Fibroblast of villous mesenchyme (primary cell): ENCODE measurements around the gene NFYB. TPM values are rescaled to one million over a fixed set of nuclear protein-coding genes. Genes with fewer than 3 reads are reported as not detected.

Source experiments
- DNase-seq: peaks from one replicate; pipeline ENCODE4 v3.0.0-alpha.2; 2010; ENCODE audit warnings: low read depth
- H3K4me3 ChIP-seq: 2 replicates; pipeline ENCODE4 v1.5.1; 2011; ENCODE audit warnings: low read depth, mild to moderate bottlenecking, low read length
- small RNA-seq: library from RNA; depleted of rRNA; stranded (forward); fragments of <200 nt; gene quantifications from one replicate; pipeline ENCODE3, GENCODE V24; 2012
- total RNA-seq: library from RNA; depleted of rRNA; stranded (reverse); fragments of >200 nt; gene quantifications from 2 replicates; pipeline ENCODE4 v1.2.3, GENCODE V29; 2012
- TF ChIP-seq, protein P1 (sequence below): IDR thresholded peaks from 2 replicates; pipeline ENCODE4 v1.5.1; 2012; ENCODE audit warnings: low read depth, mild to moderate bottlenecking, low read length; ENCODE audit not compliant: insufficient read depth

Gene NFYB
- total RNA-seq, 1 donor = 28.5 TPM

DNA sequence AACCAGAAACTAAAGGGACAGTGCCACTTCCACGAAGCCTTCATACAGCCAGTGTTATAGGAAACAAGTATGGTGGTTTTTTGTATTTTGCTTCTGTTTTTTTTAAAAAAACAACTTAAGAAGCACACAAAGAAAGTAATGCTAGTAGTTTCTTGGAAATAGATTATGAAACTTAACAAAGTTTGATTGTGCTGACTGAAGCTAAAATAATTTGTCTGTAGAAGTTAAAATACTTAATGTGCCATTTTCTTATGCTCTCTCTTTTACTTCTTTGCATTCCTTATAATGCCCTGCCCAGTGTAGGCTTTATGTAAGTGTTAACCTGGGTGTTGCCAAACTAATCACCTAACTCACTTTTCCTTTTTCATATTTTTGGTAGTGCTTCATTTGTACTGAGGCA lies 57.2 kb downstream of the NFYB start:
- TF ChIP-seq, protein P1, sequence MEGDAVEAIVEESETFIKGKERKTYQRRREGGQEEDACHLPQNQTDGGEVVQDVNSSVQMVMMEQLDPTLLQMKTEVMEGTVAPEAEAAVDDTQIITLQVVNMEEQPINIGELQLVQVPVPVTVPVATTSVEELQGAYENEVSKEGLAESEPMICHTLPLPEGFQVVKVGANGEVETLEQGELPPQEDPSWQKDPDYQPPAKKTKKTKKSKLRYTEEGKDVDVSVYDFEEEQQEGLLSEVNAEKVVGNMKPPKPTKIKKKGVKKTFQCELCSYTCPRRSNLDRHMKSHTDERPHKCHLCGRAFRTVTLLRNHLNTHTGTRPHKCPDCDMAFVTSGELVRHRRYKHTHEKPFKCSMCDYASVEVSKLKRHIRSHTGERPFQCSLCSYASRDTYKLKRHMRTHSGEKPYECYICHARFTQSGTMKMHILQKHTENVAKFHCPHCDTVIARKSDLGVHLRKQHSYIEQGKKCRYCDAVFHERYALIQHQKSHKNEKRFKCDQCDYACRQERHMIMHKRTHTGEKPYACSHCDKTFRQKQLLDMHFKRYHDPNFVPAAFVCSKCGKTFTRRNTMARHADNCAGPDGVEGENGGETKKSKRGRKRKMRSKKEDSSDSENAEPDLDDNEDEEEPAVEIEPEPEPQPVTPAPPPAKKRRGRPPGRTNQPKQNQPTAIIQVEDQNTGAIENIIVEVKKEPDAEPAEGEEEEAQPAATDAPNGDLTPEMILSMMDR = no peak
- no peak overlapping the region for H3K4me3 ChIP-seq
- DNase-seq = no peak

DNA sequence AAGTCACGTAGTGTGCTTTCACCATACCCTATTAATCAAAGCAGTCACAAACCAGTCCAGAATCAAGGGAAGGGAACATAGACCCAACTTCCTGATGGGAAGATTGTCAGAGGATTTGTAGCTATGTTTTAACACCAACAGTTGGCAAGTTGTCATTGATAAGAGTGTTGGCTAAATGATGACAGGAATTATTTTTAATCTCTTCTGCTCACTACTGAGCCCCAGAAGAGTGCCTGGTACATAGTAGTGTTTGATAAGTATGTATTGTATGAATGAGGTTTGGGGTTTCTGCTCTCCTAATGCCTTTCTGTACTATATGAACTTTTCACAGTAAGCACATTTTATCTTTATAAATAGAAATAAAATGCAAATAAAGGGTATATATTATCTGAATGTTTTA lies 59.0 kb downstream of the NFYB start:
- DNase-seq = no peak
- TF ChIP-seq, protein P1 = no peak
- no peak overlapping the region for H3K4me3 ChIP-seq

DNA sequence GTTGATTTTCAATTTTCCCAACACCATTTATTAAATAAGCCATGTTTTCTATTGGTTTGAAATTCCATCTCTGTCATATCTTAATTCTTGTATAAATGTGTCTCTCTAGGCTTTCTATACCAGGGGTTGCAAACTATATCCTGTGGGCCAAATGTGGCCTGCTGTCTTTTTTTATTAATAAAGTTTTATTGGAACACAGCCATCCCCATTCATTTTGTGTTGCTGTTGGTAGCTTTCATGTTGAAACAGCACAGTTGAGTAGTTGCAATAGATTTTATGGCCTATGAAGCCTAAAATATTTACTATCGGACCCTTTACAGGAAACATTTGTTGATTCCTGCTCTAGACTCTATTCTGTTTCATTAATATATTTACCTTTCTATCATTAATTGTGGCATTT lies 64.3 kb downstream of the NFYB start:
- H3K4me3 ChIP-seq = no peak overlapping the region
- TF ChIP-seq, protein P1 = no peak
- DNase-seq = no peak

DNA sequence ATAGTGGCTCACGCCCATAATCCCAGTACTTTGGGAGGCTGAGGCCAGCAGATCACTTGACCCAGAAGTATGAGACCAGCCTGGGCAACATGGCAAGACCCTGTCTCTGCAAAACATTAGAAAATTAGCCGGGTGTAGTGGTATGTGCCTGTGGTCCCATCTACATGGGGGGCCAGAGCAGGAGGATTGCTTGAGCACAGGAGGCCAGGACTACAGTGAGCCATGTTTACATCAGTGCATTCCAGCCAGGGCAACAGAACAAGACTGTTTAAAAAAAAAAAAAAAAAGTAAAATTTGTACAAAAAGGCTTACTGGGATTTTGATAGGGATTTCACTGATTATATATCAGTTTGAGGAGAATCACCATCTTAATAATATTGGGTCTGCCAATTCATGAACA lies 65.9 kb downstream of the NFYB start:
- no peak for DNase-seq
- H3K4me3 ChIP-seq = no peak overlapping the region
- TF ChIP-seq, protein P1 = no peak

Small RNA genes lying within 50 kb of the gene (small RNA-seq; reads per million reads assigned to genes)
- gene RNA5SP370 = not detected

Other genes with a start within 250 kb of the NFYB start
- 460 and 702 TPM in 2 replicates for gene HSP90B1, start 207.8 kb downstream of the NFYB start, total RNA-seq
- gene TDG, start 172.3 kb downstream of the NFYB start, total RNA-seq = 29.0 and 45.8 TPM in 2 replicates
- gene GLT8D2, start 88.0 kb downstream of the NFYB start, total RNA-seq = 51.4 and 55.1 TPM in 2 replicates
- 16.1 and 38.0 TPM in 2 replicates for gene HCFC2, start 73.7 kb downstream of the NFYB start, total RNA-seq
- 352 and 747 TPM in 2 replicates for gene TXNRD1, start 77.6 kb upstream of the NFYB start, total RNA-seq
- 11.6 and 25.0 TPM in 2 replicates for gene EID3, start 165.5 kb upstream of the NFYB start, total RNA-seq